ENCODE results near the gene SH2D3A. TPM values are rescaled to one million over a fixed set of nuclear protein-coding genes. Genes with fewer than 3 reads are reported as not detected.

Gene SH2D3A
- 1.5 TPM for total RNA-seq (ENCODE audit: unreplicated experiment)
- long read RNA-seq: 0 reads

- peak; percentile 60 for DNase-seq (ENCODE audit: low spot score)
- H3K27ac Mint-ChIP-seq (ENCODE audit: unreplicated experiment): peak within 1 kb of the TSS; percentile 64
- no peak for TF ChIP-seq CTCF (IDR thresholded peaks at IDR 0.05; ENCODE audit: unreplicated experiment)
- H3K9me3 Mint-ChIP-seq (ENCODE audit: unreplicated experiment): peaks cover 5% of the 10 kb centered on the region
- peak within 1 kb of the TSS; percentile 79 for H3K4me3 Mint-ChIP-seq (ENCODE audit: unreplicated experiment)
- peaks cover 5% of the 10 kb centered on the region for H3K36me3 Mint-ChIP-seq (ENCODE audit: low read depth, unreplicated experiment)
- peaks cover 16% of the 10 kb centered on the region for H3K27me3 Mint-ChIP-seq (ENCODE audit: unreplicated experiment)
- H3K4me1 Mint-ChIP-seq (ENCODE audit: unreplicated experiment): peaks cover 14% of the 10 kb centered on the region
These were observed at the start of gene SH2D3A for GRCh38 chr19:6767357-6768235. SH2D3A (minus strand) TSS chr19:6767435; CDS start chr19:6763748, 3,687 bp downstream.

- H3K27ac Mint-ChIP-seq (ENCODE audit: unreplicated experiment): no peak overlapping the region
- peaks cover 8% of the 10 kb centered on the region for H3K27me3 Mint-ChIP-seq (ENCODE audit: unreplicated experiment)
- H3K4me3 Mint-ChIP-seq (ENCODE audit: unreplicated experiment): no peak overlapping the region
- TF ChIP-seq CTCF (IDR thresholded peaks at IDR 0.05; ENCODE audit: unreplicated experiment): no peak
- no peaks in the 10 kb centered on the region for H3K4me1 Mint-ChIP-seq (ENCODE audit: unreplicated experiment)
- peaks cover 37% of the 10 kb centered on the region for H3K9me3 Mint-ChIP-seq (ENCODE audit: unreplicated experiment)
- no peak for DNase-seq (ENCODE audit: low spot score)
- peaks cover 24% of the 10 kb centered on the region for H3K36me3 Mint-ChIP-seq (ENCODE audit: low read depth, unreplicated experiment)
These were observed 46.4 kb upstream of the SH2D3A start for GRCh38 chr19:6813659-6814058.

GRCh38 chr19:6812612-6813011 is 45.4 kb upstream of the SH2D3A start:
- TF ChIP-seq CTCF (IDR thresholded peaks at IDR 0.05; ENCODE audit: unreplicated experiment): no peak
- Mint-ChIP-seq H3K27ac (ENCODE audit: unreplicated experiment) (no peak overlapping the region), H3K4me3 (ENCODE audit: unreplicated experiment) (no peak overlapping the region), H3K36me3 (ENCODE audit: low read depth, unreplicated experiment) (peaks cover 29% of the 10 kb centered on the region), H3K4me1 (ENCODE audit: unreplicated experiment) (no peaks in the 10 kb centered on the region), H3K9me3 (ENCODE audit: unreplicated experiment) (peaks cover 35% of the 10 kb centered on the region), H3K27me3 (ENCODE audit: unreplicated experiment) (peaks cover 7% of the 10 kb centered on the region)
- no peak for DNase-seq (ENCODE audit: low spot score)

- peaks cover 26% of the 10 kb centered on the region for H3K36me3 Mint-ChIP-seq (ENCODE audit: low read depth, unreplicated experiment)
- peaks cover 35% of the 10 kb centered on the region for H3K9me3 Mint-ChIP-seq (ENCODE audit: unreplicated experiment)
- H3K27me3 Mint-ChIP-seq (ENCODE audit: unreplicated experiment): peaks cover 7% of the 10 kb centered on the region
- H3K4me3 Mint-ChIP-seq (ENCODE audit: unreplicated experiment): peak overlapping the region; percentile 14
- no peak for TF ChIP-seq CTCF (IDR thresholded peaks at IDR 0.05; ENCODE audit: unreplicated experiment)
- H3K4me1 Mint-ChIP-seq (ENCODE audit: unreplicated experiment): no peaks in the 10 kb centered on the region
- no peak for DNase-seq (ENCODE audit: low spot score)
- H3K27ac Mint-ChIP-seq (ENCODE audit: unreplicated experiment): no peak overlapping the region
These were observed 44.7 kb upstream of the SH2D3A start for GRCh38 chr19:6811906-6812305.

- H3K27ac Mint-ChIP-seq (ENCODE audit: unreplicated experiment): no peak overlapping the region
- peaks cover 5% of the 10 kb centered on the region for H3K27me3 Mint-ChIP-seq (ENCODE audit: unreplicated experiment)
- no peaks in the 10 kb centered on the region for H3K4me1 Mint-ChIP-seq (ENCODE audit: unreplicated experiment)
- no peak for TF ChIP-seq CTCF (IDR thresholded peaks at IDR 0.05; ENCODE audit: unreplicated experiment)
- H3K9me3 Mint-ChIP-seq (ENCODE audit: unreplicated experiment): peaks cover 35% of the 10 kb centered on the region
- peaks cover 26% of the 10 kb centered on the region for H3K36me3 Mint-ChIP-seq (ENCODE audit: low read depth, unreplicated experiment)
- no peak for DNase-seq (ENCODE audit: low spot score)
- no peak overlapping the region for H3K4me3 Mint-ChIP-seq (ENCODE audit: unreplicated experiment)
These were observed 44.1 kb upstream of the SH2D3A start for GRCh38 chr19:6811378-6811777.
